ENCODE measurements around the gene ANKRD37.

The ANKRD37 gene

GRCh38 chr4:185383451-185383850, 13.2 kb upstream of the ANKRD37 start:
- no peak overlapping the region for H2BK5ac ChIP-seq (ENCODE audit: low read depth, low read length, poor library complexity, severe bottlenecking)
- H3K9me3 ChIP-seq (ENCODE audit: control insufficient read depth, low read length), result peaks cover 5% of the 10 kb centered on the region
- no peak overlapping the region for H3K4me2 ChIP-seq (ENCODE audit: low read length, poor library complexity, severe bottlenecking)
- H4K91ac ChIP-seq (ENCODE audit: low read length), result no peak overlapping the region
- H3K79me1 ChIP-seq (replicated peaks; ENCODE audit: low read length, poor library complexity, severe bottlenecking), result peaks cover 4% of the 10 kb centered on the region
- H2BK15ac ChIP-seq (ENCODE audit: low read depth, poor library complexity, severe bottlenecking), result no peak overlapping the region
- no peak overlapping the region for H3K27ac ChIP-seq (ENCODE audit: low read length, poor library complexity, severe bottlenecking)
- H3K4me1 ChIP-seq (ENCODE audit: control insufficient read depth, insufficient read depth, low read depth, low read length), result peaks cover 4% of the 10 kb centered on the region
- 88% methylated on average over 4 of the region's 4 CpGs for WGBS
- H3K9ac ChIP-seq (ENCODE audit: low read length), result no peak overlapping the region
- no peak overlapping the region for H2BK120ac ChIP-seq (ENCODE audit: low read depth, low read length)
- H3K36me3 ChIP-seq (ENCODE audit: control insufficient read depth in 1 of 2, insufficient read depth in 2 of 2, low read depth in 1 of 2, low read length in 2 of 2), result peaks cover under 1 to 2% of the 10 kb centered on the region in 2 experiments
- DNase-seq, result no peak
- H2AFZ ChIP-seq (ENCODE audit: low read depth, low read length), result no peak overlapping the region
- no peak overlapping the region for H2AK5ac ChIP-seq (ENCODE audit: low read length, severe bottlenecking)
- H3K4me3 ChIP-seq (ENCODE audit: insufficient read depth in 1 of 2, low read depth in 1 of 2, low read length in 2 of 2), result no peak overlapping the region
- no peak overlapping the region for H4K8ac ChIP-seq (ENCODE audit: low read length)
- no peak overlapping the region for H3K4ac ChIP-seq (ENCODE audit: low read depth in 1 of 2, low read length in 2 of 2)
- no peak overlapping the region for H2BK12ac ChIP-seq (ENCODE audit: low read length in 2 of 2)
- H3K27me3 ChIP-seq (ENCODE audit: control insufficient read depth in 1 of 2, insufficient read depth in 1 of 2, low read length in 2 of 2), result no peaks in the 10 kb centered on the region
- H3K14ac ChIP-seq (ENCODE audit: low read length in 2 of 2), result no peak overlapping the region
- no peak overlapping the region for H3K18ac ChIP-seq (ENCODE audit: low read depth in 1 of 2, low read length in 2 of 2)
- H3K23ac ChIP-seq (ENCODE audit: low read length in 2 of 2), result no peak overlapping the region

DNA sequence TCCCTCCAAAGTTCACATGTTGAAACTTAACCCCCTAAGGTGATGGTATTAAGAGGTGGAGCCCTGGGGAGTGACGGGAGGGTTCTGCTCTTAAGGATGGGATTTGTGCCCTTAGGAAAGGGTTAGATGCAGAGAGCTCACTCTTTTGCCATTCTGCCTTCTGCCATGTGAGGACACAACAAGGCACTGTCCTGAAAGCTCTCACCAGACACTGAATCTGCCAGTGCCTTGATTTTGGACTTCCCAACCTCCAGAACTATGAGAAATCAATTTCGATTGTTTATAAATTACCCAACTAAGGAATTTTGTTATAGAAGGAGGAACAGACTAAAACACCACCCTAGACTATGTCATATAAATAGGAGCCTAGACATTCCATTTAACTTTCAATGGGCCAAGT, 12.6 kb upstream of the ANKRD37 start:
- no peak overlapping the region for H3K4ac ChIP-seq (ENCODE audit: low read depth in 1 of 2, low read length in 2 of 2)
- peaks cover 4% of the 10 kb centered on the region for H3K79me1 ChIP-seq (replicated peaks; ENCODE audit: low read length, poor library complexity, severe bottlenecking)
- H3K23ac ChIP-seq (ENCODE audit: low read length in 2 of 2), result no peak overlapping the region
- H3K4me1 ChIP-seq (ENCODE audit: control insufficient read depth, insufficient read depth, low read depth, low read length), result peaks cover 4% of the 10 kb centered on the region
- H3K14ac ChIP-seq (ENCODE audit: low read length in 2 of 2), result no peak overlapping the region
- H2AFZ ChIP-seq (ENCODE audit: low read depth, low read length), result no peak overlapping the region
- no peak overlapping the region for H3K27ac ChIP-seq (ENCODE audit: low read length, poor library complexity, severe bottlenecking)
- H3K36me3 ChIP-seq (ENCODE audit: control insufficient read depth in 1 of 2, insufficient read depth in 2 of 2, low read depth in 1 of 2, low read length in 2 of 2), result no peaks in the 10 kb centered on the region
- no peaks in the 10 kb centered on the region for H3K27me3 ChIP-seq (ENCODE audit: control insufficient read depth in 1 of 2, insufficient read depth in 1 of 2, low read length in 2 of 2)
- no peak for DNase-seq
- H4K8ac ChIP-seq (ENCODE audit: low read length), result no peak overlapping the region
- H3K18ac ChIP-seq (ENCODE audit: low read depth in 1 of 2, low read length in 2 of 2), result peak overlapping the region in 1 of 2 experiments; percentile 21
- H2BK5ac ChIP-seq (ENCODE audit: low read depth, low read length, poor library complexity, severe bottlenecking), result no peak overlapping the region
- WGBS, result 93% methylated on average over 1 of the region's 2 CpGs
- H2BK120ac ChIP-seq (ENCODE audit: low read depth, low read length), result no peak overlapping the region
- peaks cover 5% of the 10 kb centered on the region for H3K9me3 ChIP-seq (ENCODE audit: control insufficient read depth, low read length)
- H3K9ac ChIP-seq (ENCODE audit: low read length), result no peak overlapping the region
- H2BK12ac ChIP-seq (ENCODE audit: low read length in 2 of 2), result no peak overlapping the region
- H2BK15ac ChIP-seq (ENCODE audit: low read depth, poor library complexity, severe bottlenecking), result no peak overlapping the region
- H2AK5ac ChIP-seq (ENCODE audit: low read length, severe bottlenecking), result no peak overlapping the region
- H3K4me3 ChIP-seq (ENCODE audit: insufficient read depth in 1 of 2, low read depth in 1 of 2, low read length in 2 of 2), result no peak overlapping the region
- no peak overlapping the region for H3K4me2 ChIP-seq (ENCODE audit: low read length, poor library complexity, severe bottlenecking)
- no peak overlapping the region for H4K91ac ChIP-seq (ENCODE audit: low read length)

GRCh38 chr4:185384930-185385331, 11.7 kb upstream of the ANKRD37 start:
- Histone ChIP-seq H2BK120ac (ENCODE audit: low read depth, low read length) (no peak overlapping the region), H3K27ac (ENCODE audit: low read length, poor library complexity, severe bottlenecking) (no peak overlapping the region), H3K23ac (ENCODE audit: low read length in 2 of 2) (no peak overlapping the region), H3K4me1 (ENCODE audit: control insufficient read depth, insufficient read depth, low read depth, low read length) (peaks cover 4% of the 10 kb centered on the region), H2BK5ac (ENCODE audit: low read depth, low read length, poor library complexity, severe bottlenecking) (no peak overlapping the region), H4K91ac (ENCODE audit: low read length) (no peak overlapping the region), H3K4me2 (ENCODE audit: low read length, poor library complexity, severe bottlenecking) (no peak overlapping the region), H3K14ac (ENCODE audit: low read length in 2 of 2) (no peak overlapping the region), H3K4ac (ENCODE audit: low read depth in 1 of 2, low read length in 2 of 2) (no peak overlapping the region), H2BK15ac (ENCODE audit: low read depth, poor library complexity, severe bottlenecking) (no peak overlapping the region), H3K79me1 (replicated peaks; ENCODE audit: low read length, poor library complexity, severe bottlenecking) (peaks cover 4% of the 10 kb centered on the region), H2AFZ (ENCODE audit: low read depth, low read length) (no peak overlapping the region), H3K27me3 (ENCODE audit: control insufficient read depth in 1 of 2, insufficient read depth in 1 of 2, low read length in 2 of 2) (no peaks in the 10 kb centered on the region), H3K4me3 (ENCODE audit: insufficient read depth in 1 of 2, low read depth in 1 of 2, low read length in 2 of 2) (peak overlapping the region in 1 of 2 experiments; percentile 55), H2BK12ac (ENCODE audit: low read length in 2 of 2) (no peak overlapping the region), H3K9me3 (ENCODE audit: control insufficient read depth, low read length) (peaks cover 5% of the 10 kb centered on the region), H3K18ac (ENCODE audit: low read depth in 1 of 2, low read length in 2 of 2) (no peak overlapping the region), H3K9ac (ENCODE audit: low read length) (peak overlapping the region; percentile 69), H3K36me3 (ENCODE audit: control insufficient read depth in 1 of 2, insufficient read depth in 2 of 2, low read depth in 1 of 2, low read length in 2 of 2) (no peaks in the 10 kb centered on the region), H4K8ac (ENCODE audit: low read length) (no peak overlapping the region), H2AK5ac (ENCODE audit: low read length, severe bottlenecking) (no peak overlapping the region)
- peak; percentile 10 for DNase-seq
- 74% methylated on average over 5 of the region's 10 CpGs for WGBS

- Histone ChIP-seq H3K23ac (ENCODE audit: low read length in 2 of 2) (no peak overlapping the region), H4K8ac (ENCODE audit: low read length) (no peak overlapping the region), H2BK15ac (ENCODE audit: low read depth, poor library complexity, severe bottlenecking) (no peak overlapping the region), H2BK5ac (ENCODE audit: low read depth, low read length, poor library complexity, severe bottlenecking) (no peak overlapping the region), H3K18ac (ENCODE audit: low read depth in 1 of 2, low read length in 2 of 2) (no peak overlapping the region), H3K9ac (ENCODE audit: low read length) (no peak overlapping the region), H3K14ac (ENCODE audit: low read length in 2 of 2) (no peak overlapping the region), H3K27me3 (ENCODE audit: control insufficient read depth in 1 of 2, insufficient read depth in 1 of 2, low read length in 2 of 2) (no peaks in the 10 kb centered on the region), H3K79me1 (replicated peaks; ENCODE audit: low read length, poor library complexity, severe bottlenecking) (peaks cover 4% of the 10 kb centered on the region), H3K36me3 (ENCODE audit: control insufficient read depth in 1 of 2, insufficient read depth in 2 of 2, low read depth in 1 of 2, low read length in 2 of 2) (no peaks in the 10 kb centered on the region), H3K4me2 (ENCODE audit: low read length, poor library complexity, severe bottlenecking) (no peak overlapping the region), H2BK120ac (ENCODE audit: low read depth, low read length) (no peak overlapping the region), H3K4me3 (ENCODE audit: insufficient read depth in 1 of 2, low read depth in 1 of 2, low read length in 2 of 2) (no peak overlapping the region), H2AK5ac (ENCODE audit: low read length, severe bottlenecking) (no peak overlapping the region), H2BK12ac (ENCODE audit: low read length in 2 of 2) (no peak overlapping the region), H3K4me1 (ENCODE audit: control insufficient read depth, insufficient read depth, low read depth, low read length) (peaks cover 4% of the 10 kb centered on the region), H3K9me3 (ENCODE audit: control insufficient read depth, low read length) (no peaks in the 10 kb centered on the region), H4K91ac (ENCODE audit: low read length) (no peak overlapping the region), H3K27ac (ENCODE audit: low read length, poor library complexity, severe bottlenecking) (no peak overlapping the region), H2AFZ (ENCODE audit: low read depth, low read length) (no peak overlapping the region), H3K4ac (ENCODE audit: low read depth in 1 of 2, low read length in 2 of 2) (no peak overlapping the region)
- 94% methylated on average over 12 of the region's 12 CpGs for WGBS
- no peak for DNase-seq
These were observed 8.7 kb upstream of the ANKRD37 start for GRCh38 chr4:185387957-185388356.

Measured in mesenchymal stem cell (in vitro differentiated cells and primary cell).